Stimulated activated CD4-positive, alpha-beta T cell treated with anti-CD3 and anti-CD28 coated beads, TNF-alpha, amount 100 ng/mL, for 24 hours (primary cell): ENCODE results near the gene PRSS53.
A peak's percentile ranks its signal among the peaks of the same experiment; 100 is the strongest.

Experiments used
- DNase-seq, 3 experiments: peaks; one replicate each; pipeline ENCODE4 v3.0.0-alpha.2; 2020; ENCODE audit warnings: low read depth in 3 of 3

The PRSS53 gene

GRCh38 chr16:31094424-31095120 lies 5.8 kb upstream of the PRSS53 start, which contains the start of gene VKORC1:
VKORC1 (minus strand) TSS chr16:31094797; CDS start chr16:31094729, 68 bp downstream.
- peak; percentile 80 to 91 (median 81) for DNase-seq

- DNase-seq, result no peak
Observed at GRCh38 chr16:31094088-31094423, 5.3 kb upstream of the PRSS53 start.

GRCh38 chr16:31093132-31093703 lies 4.5 kb upstream of the PRSS53 start:
- no peak for DNase-seq

GRCh38 chr16:31092330-31092729 lies 3.6 kb upstream of the PRSS53 start:
- DNase-seq, result no peak

GRCh38 chr16:31090540-31090939 lies 1.8 kb upstream of the PRSS53 start:
- no peak for DNase-seq

- DNase-seq, result no peak
Observed at GRCh38 chr16:31089199-31089598, 456 bp upstream of the PRSS53 start.

- no peak for DNase-seq
Observed at GRCh38 chr16:31087971-31088370, 772 bp downstream of the PRSS53 start.

- DNase-seq, result no peak
Observed at GRCh38 chr16:31087481-31087880, 1.3 kb downstream of the PRSS53 start.

GRCh38 chr16:31086629-31086906 lies 2.2 kb downstream of the PRSS53 start:
- DNase-seq, result no peak

- no peak for DNase-seq
Observed at GRCh38 chr16:31085873-31086628, 2.7 kb downstream of the PRSS53 start.

- no peak for DNase-seq
Observed at GRCh38 chr16:31085411-31085810, 3.3 kb downstream of the PRSS53 start.

GRCh38 chr16:31084584-31085302 lies 4.0 kb downstream of the PRSS53 start:
- DNase-seq, result no peak

GRCh38 chr16:31083981-31084380 lies 4.8 kb downstream of the PRSS53 start:
- DNase-seq, result no peak

- DNase-seq, result no peak
Observed at GRCh38 chr16:31083556-31083955, 5.2 kb downstream of the PRSS53 start.

GRCh38 chr16:31083081-31083480 lies 5.7 kb downstream of the PRSS53 start:
- no peak for DNase-seq

GRCh38 chr16:31082368-31083045 lies 6.2 kb downstream of the PRSS53 start:
- DNase-seq, result no peak

- DNase-seq, result no peak
Observed at GRCh38 chr16:31081428-31082351, 7.1 kb downstream of the PRSS53 start.

GRCh38 chr16:31080756-31081419 lies 7.9 kb downstream of the PRSS53 start:
- no peak for DNase-seq

- DNase-seq, result no peak
Observed at GRCh38 chr16:31080035-31080629, 8.6 kb downstream of the PRSS53 start.
